ENCODE results near the gene ZNF787.

GRCh38 chr19:56106993-56107392 lies 14.1 kb downstream of the ZNF787 start:
- TF ChIP-seq CTCF (conservative IDR thresholded peaks at IDR 0.05) (no peak), ZFX (IDR thresholded peaks at IDR 0.05) (no peak)

All from C4-2B (cell line).